ENCODE measurements around the gene NPY1R.
A peak's percentile ranks its signal among the peaks of the same experiment; 100 is the strongest.

NPY1R gene

DNA sequence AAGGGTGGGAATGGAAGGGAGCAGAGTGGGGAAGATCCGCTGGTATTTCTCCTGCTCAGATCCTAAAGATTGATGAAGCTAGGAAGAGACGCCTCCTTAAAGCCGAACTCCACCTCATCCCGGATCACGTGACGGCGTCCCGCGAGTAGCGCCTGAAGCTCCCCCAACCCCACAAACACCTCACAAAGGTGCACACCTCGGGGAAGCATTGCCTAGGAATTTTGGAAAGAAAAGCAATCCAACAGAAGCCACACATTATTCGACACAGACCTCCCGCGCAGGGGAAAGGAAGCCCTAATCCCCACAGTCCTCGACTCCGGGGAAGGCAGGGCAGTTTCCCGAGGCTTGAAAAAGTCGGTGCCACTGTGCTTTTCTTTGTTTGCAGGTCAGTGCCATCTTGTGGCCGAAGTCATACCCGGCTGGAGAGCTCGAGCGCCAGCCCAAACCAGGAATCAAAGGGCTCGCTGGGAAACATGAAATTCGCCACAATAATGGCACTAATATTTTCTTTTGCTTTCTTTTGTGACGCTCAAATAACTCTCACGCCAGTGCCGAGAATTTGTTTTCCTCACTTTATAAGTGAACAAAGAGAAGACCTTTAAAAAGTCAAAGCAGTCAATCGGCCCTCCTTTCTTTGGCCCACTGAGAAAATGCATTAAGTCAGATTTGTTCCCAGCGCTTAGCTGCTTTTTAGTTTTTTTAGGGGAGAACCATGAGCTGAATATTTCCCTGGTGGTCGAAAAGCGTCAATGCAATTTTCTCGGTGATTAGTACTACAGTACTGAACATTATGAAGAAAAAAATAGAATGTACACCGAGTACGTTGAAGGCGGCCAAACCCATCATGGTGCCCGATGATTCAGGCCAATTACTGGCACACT, at the start of gene NPY1R:
Gene NPY1R, minus strand, starts transcription at position 71 of the 881 bp plus-strand sequence. CDS start 6,042 bp downstream, outside the sequence.
- Mint-ChIP-seq H3K27ac (no peak within 1 kb of the TSS), H3K27me3 (peaks cover 41% of the 10 kb centered on the region), H3K4me1 (peaks cover 11% of the 10 kb centered on the region), H3K4me3 (peak within 1 kb of the TSS; percentile 55), H3K36me3 (no peaks in the 10 kb centered on the region), H3K9me3 (no peaks in the 10 kb centered on the region)
- CTCF ChIA-PET, result interaction anchor here (0.7 to 1.6 kb wide), 4 partner anchors 221 to 835 kb away, joined by 3 to 6 read pairs (median 5); no protein-coding TSS in a partner anchor
- peak; percentile 60 for DNase-seq

DNA sequence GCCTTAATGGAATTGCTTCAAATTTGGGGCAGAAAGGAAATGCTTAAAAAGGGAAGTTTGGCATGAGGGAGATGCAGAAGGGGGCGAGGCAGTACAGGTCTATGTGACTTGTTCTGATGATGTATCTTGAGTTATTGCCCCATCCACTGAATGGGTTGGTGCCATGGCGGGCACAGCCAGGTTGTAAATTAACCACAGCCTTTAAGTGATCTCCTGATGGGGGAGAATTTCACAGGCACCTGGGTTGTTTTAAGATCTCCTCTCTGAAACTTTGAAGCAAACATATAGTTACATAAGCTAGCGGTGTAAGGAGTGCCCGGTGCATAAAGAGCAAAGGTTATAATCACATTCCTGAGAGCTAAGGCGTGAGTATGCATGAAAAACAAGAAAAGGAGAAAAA, 48.3 kb upstream of the NPY1R start:
- H3K9me3 Mint-ChIP-seq, result no peaks in the 10 kb centered on the region
- H3K27me3 Mint-ChIP-seq, result no peaks in the 10 kb centered on the region
- no peaks in the 10 kb centered on the region for H3K4me1 Mint-ChIP-seq
- CTCF ChIA-PET, result no interaction called here
- H3K36me3 Mint-ChIP-seq, result no peaks in the 10 kb centered on the region
- H3K27ac Mint-ChIP-seq, result no peak overlapping the region
- H3K4me3 Mint-ChIP-seq, result no peak overlapping the region
- DNase-seq, result no peak

DNA sequence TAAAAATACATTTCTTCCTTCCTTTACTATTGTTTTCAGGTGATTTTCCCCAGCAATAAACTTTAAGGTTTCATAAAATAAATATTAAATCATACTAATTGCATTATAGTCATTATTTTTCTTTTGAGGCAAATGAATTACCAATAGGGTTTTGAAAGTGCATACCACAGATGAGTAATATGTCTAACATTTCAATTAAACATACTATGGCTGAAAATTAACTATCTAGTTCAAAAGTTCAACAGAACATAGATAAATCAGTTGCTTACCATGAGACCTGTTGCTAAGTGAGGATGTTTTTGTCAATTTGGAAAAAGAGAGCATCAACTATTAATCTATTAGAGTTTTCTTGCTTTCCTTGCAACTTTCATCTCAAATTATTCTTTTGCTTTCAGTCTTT, 46.3 kb upstream of the NPY1R start:
- no peak overlapping the region for H3K4me3 Mint-ChIP-seq

DNA sequence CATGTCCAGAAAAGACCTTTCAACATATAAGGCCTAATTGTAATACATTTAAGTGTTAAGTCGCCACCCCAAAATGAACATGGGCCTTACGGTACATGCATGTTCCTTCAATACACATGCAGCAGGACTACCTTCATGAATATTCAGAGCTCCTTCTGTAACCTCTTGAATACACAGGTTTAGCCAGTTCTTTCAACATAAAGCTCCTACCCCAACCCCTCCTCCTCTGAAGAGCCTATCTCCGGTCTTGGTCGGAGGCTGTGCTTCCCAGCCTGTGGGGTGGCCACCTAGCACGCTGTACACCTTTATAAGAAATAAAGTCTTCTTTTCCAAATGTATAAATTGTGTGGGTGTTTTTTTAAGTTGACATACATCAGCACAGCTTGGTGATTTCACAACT, 39.6 kb upstream of the NPY1R start:
- Mint-ChIP-seq H3K9me3 (no peaks in the 10 kb centered on the region), H3K27ac (no peak overlapping the region), H3K4me1 (no peaks in the 10 kb centered on the region), H3K27me3 (no peaks in the 10 kb centered on the region), H3K4me3 (no peak overlapping the region), H3K36me3 (no peaks in the 10 kb centered on the region)
- no peak for DNase-seq
- CTCF ChIA-PET, result no interaction called here

More for the DNA sequence above, 46.3 kb upstream of the NPY1R start:
- Mint-ChIP-seq H3K9me3 (no peaks in the 10 kb centered on the region), H3K36me3 (no peaks in the 10 kb centered on the region), H3K4me1 (no peaks in the 10 kb centered on the region), H3K27ac (no peak overlapping the region), H3K27me3 (no peaks in the 10 kb centered on the region)
- DNase-seq, result no peak
- CTCF ChIA-PET, result no interaction called here

DNA sequence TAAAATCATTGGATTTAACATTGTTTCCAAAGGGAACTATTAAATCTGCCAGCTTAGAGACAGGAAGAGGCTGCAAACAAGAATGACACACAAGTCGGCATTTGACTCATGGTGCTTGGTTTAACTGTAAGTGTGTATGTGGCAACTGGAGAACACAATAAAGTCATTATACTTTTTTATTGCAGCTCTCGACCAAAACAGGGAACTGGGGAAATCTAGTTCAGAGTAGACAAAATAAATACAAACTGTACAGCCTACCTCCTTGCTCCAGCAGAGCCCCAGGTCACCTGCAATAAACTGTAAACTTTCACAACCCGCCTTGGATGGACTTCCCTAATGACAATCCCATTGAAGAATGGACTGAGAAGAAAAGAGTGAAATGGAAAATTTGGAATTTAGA, 35.3 kb upstream of the NPY1R start:
- Mint-ChIP-seq H3K4me3 (no peak overlapping the region), H3K27me3 (no peaks in the 10 kb centered on the region), H3K36me3 (no peaks in the 10 kb centered on the region), H3K4me1 (no peaks in the 10 kb centered on the region), H3K9me3 (no peaks in the 10 kb centered on the region), H3K27ac (no peak overlapping the region)
- DNase-seq, result no peak
- CTCF ChIA-PET, result no interaction called here

- Mint-ChIP-seq H3K9me3 (no peaks in the 10 kb centered on the region), H3K27ac (no peak overlapping the region), H3K27me3 (no peaks in the 10 kb centered on the region), H3K36me3 (no peaks in the 10 kb centered on the region), H3K4me1 (no peaks in the 10 kb centered on the region), H3K4me3 (no peak overlapping the region)
- CTCF ChIA-PET, result no interaction called here
- DNase-seq, result no peak
Measured at GRCh38 chr4:163356104-163356503, 23.7 kb upstream of the NPY1R start.

- no peak for DNase-seq
- CTCF ChIA-PET, result no interaction called here
- Mint-ChIP-seq H3K27me3 (no peaks in the 10 kb centered on the region), H3K9me3 (no peaks in the 10 kb centered on the region), H3K27ac (no peak overlapping the region), H3K36me3 (no peaks in the 10 kb centered on the region), H3K4me1 (no peaks in the 10 kb centered on the region), H3K4me3 (no peak overlapping the region)
Measured at GRCh38 chr4:163353054-163353453, 20.7 kb upstream of the NPY1R start.

DNA sequence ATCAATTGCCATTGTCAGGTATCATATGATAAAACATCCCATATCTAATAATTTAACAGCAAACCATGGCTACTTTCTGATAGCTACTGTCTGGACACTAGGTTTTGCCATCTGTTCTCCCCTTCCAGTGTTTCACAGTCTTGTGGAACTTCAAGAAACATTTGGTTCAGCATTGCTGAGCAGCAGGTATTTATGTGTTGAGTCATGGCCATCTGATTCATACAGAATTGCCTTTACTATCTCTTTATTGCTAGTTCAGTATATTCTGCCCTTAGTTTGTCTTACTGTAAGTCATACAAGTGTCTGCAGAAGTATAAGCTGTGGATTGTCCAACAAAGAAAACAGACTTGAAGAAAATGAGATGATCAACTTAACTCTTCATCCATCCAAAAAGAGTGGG, 18.3 kb upstream of the NPY1R start:
- Mint-ChIP-seq H3K4me1 (no peaks in the 10 kb centered on the region), H3K9me3 (no peaks in the 10 kb centered on the region), H3K4me3 (no peak overlapping the region), H3K36me3 (no peaks in the 10 kb centered on the region), H3K27ac (no peak overlapping the region), H3K27me3 (peaks cover 6% of the 10 kb centered on the region)
- DNase-seq, result no peak
- CTCF ChIA-PET, result no interaction called here

- H3K4me1 Mint-ChIP-seq, result no peaks in the 10 kb centered on the region
- H3K27ac Mint-ChIP-seq, result no peak overlapping the region
- DNase-seq, result no peak
- CTCF ChIA-PET, result no interaction called here
- H3K36me3 Mint-ChIP-seq, result no peaks in the 10 kb centered on the region
- no peak overlapping the region for H3K4me3 Mint-ChIP-seq
- peaks cover 42% of the 10 kb centered on the region for H3K27me3 Mint-ChIP-seq
- H3K9me3 Mint-ChIP-seq, result no peaks in the 10 kb centered on the region
Measured at GRCh38 chr4:163344147-163345125, 12.0 kb upstream of the NPY1R start.

- Mint-ChIP-seq H3K4me1 (no peaks in the 10 kb centered on the region), H3K4me3 (no peak within 1 kb of the TSS), H3K27me3 (peaks cover 45% of the 10 kb centered on the region), H3K9me3 (no peaks in the 10 kb centered on the region), H3K27ac (no peak within 1 kb of the TSS), H3K36me3 (no peaks in the 10 kb centered on the region)
- CTCF ChIA-PET, result no interaction called here
- DNase-seq, result no peak
Measured at GRCh38 chr4:163343604-163344146, 11.3 kb upstream of the NPY1R start, which contains the start of gene NPY5R. Gene NPY5R (plus strand): TSS chr4:163343892. CDS start chr4:163350274, 6,382 bp downstream.

DNA sequence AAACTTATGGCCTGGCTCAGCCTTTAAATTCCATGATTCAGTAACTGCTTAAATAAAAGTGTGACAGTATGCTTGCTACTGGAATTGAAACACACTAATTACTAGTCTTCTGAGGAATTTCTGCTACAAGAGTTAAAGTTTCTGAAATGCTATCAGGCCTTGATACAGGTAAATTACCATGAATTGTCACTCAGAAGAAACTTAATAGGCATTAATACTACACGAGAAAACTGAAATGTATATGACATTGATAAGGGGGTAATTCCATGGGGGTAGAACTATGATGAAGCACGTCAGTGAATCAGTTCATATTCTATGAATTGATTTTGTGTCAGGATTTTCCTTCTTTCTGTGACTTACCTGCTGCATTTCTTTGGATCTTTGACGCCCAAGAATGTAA, 3.0 kb upstream of the NPY1R start:
- no peak overlapping the region for H3K27ac Mint-ChIP-seq
- H3K27me3 Mint-ChIP-seq, result peaks cover 40% of the 10 kb centered on the region
- H3K4me3 Mint-ChIP-seq, result no peak overlapping the region
- CTCF ChIA-PET, result no interaction called here
- no peaks in the 10 kb centered on the region for H3K36me3 Mint-ChIP-seq
- H3K4me1 Mint-ChIP-seq, result peaks cover 11% of the 10 kb centered on the region
- no peaks in the 10 kb centered on the region for H3K9me3 Mint-ChIP-seq
- no peak for DNase-seq

GRCh38 chr4:163331629-163332376, 593 bp downstream of the NPY1R start:
- Mint-ChIP-seq H3K4me1 (peaks cover 11% of the 10 kb centered on the region), H3K27me3 (peaks cover 41% of the 10 kb centered on the region), H3K36me3 (no peaks in the 10 kb centered on the region), H3K9me3 (no peaks in the 10 kb centered on the region), H3K27ac (no peak overlapping the region), H3K4me3 (no peak overlapping the region)
- CTCF ChIA-PET, result interaction anchor here (0.7 to 1.6 kb wide), 4 partner anchors 220 to 834 kb away, joined by 3 to 6 read pairs (median 5); no protein-coding TSS in a partner anchor
- no peak for DNase-seq

- Mint-ChIP-seq H3K27me3 (peaks cover 37% of the 10 kb centered on the region), H3K4me1 (peaks cover 11% of the 10 kb centered on the region), H3K27ac (no peak overlapping the region), H3K4me3 (no peak overlapping the region), H3K36me3 (no peaks in the 10 kb centered on the region), H3K9me3 (no peaks in the 10 kb centered on the region)
- no peak for DNase-seq
- CTCF ChIA-PET, result no interaction called here
Measured at GRCh38 chr4:163330916-163331628, 1.3 kb downstream of the NPY1R start.

Measured in activated naive CD4-positive, alpha-beta T cell treated with anti-CD3 and anti-CD28 coated beads, Interleukin-2, amount 10 ng/mL, durations not matched to agents 7 days and 5 days (primary cell).